HG02759 (cell line): ENCODE data around the gene FGF6.

ENCODE experiments used
- ATAC-seq: cut with Tn5 transposase; IDR thresholded peaks from one replicate; pipeline ENCODE4 v1.9.1; 2021; ENCODE audit warnings: mild to moderate bottlenecking, moderate library complexity; ENCODE audit not compliant: unreplicated experiment

The FGF6 gene

DNA sequence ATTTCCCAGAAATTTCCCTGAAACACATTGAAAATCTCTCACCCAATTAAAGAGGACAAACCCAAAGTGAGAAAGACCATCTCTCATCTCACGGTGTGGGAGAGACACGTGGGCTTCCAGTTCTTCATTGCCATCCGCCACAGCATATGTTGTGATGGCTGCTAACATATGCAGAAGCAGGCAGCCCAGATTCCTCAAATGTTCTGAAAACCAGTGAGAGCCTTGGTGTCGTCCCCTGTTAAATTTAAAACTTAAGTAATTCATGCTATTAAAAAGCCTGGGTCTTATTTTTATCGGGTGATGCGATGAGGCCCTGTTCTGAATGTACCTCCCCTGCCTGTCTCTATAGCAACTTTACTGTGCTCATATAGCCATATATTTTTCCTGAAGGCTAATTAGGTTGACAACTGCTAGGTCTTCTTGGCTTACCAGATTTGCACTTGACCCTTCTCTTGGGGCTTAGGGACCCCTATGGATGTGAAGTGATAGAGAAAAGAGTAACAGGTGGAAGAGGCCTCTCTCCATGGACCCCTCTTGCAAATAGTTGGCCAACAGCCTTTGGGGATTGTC, 2.8 kb upstream of the FGF6 start:
- ATAC-seq = no peak

DNA sequence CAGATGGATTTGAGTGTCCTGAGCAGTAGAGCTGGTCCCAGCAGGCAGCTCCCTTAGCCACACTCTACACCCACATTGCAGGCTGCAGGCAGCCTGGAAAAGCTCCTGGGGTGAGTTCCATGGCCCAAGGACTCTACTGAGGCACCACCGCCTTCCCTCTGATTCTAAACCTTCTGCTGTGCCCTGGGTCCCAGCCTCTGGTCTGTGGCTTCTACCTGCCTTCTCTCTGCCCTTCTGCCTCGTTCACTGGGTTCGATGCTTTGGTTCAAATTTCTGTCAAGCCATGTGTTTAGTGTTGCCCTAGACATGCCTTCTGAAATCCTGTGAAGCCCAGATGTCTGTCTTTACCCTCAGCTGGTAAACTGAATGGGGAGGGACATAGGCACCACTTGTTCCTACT, 1.5 kb upstream of the FGF6 start:
- no peak for ATAC-seq

DNA sequence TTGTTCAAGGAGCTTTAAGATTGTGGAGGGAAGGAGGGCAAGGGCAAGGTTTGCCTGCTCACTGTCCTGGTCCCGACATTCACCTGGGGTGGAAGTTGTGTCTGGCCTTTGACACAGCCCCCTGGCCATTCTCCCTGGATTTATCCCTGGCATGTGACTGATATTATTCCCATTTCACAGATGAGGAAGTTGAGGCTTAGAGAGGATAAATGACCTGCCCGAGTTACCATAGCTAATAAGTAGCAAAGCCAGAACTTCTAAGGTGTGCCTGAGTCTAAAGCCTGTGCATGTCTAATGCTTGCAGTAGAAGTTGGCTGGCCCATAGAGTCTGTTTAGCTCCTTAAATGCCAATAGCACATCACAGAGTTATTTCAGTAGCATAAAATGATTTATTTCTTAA, 720 bp upstream of the FGF6 start:
- ATAC-seq = no peak

DNA sequence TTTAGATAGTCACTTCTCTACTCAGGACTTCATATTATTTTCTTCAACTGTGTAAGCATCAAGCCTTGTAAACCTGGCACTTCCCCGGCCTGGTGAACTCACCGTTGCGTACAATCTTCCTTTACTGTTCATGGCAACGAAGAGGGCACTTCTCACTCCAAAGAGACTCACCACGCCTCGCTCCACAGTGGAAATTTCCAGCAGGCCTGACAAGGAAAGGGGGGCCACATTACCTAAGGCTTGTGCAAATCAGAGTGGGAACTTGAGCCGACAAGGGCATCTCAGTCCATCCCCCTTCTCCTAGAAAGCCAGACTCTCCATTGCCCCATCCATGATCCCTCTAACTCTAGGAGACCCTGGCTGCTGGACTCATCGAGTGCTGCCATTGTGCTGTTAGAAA, 1.6 kb downstream of the FGF6 start:
- ATAC-seq = no peak

DNA sequence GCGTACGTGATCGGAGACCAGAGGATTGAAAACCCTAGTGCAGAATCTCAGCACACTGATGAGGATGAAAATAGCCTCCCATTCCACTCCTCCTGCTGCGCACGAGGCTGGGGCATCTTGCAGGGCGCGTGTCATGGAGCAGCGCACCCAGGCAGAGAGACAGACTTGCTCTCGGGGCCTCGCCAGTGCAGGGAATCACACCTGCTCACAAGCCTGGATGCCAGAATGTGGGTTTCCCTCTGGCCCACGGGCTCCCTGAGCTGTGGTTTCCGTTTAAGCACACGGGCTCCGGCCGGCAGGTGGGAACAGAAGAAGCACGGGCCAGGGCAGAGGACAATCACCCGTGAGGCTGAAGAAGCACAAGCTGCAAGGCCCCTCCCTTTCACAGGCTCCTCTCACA, 2.0 kb downstream of the FGF6 start:
- no peak for ATAC-seq

DNA sequence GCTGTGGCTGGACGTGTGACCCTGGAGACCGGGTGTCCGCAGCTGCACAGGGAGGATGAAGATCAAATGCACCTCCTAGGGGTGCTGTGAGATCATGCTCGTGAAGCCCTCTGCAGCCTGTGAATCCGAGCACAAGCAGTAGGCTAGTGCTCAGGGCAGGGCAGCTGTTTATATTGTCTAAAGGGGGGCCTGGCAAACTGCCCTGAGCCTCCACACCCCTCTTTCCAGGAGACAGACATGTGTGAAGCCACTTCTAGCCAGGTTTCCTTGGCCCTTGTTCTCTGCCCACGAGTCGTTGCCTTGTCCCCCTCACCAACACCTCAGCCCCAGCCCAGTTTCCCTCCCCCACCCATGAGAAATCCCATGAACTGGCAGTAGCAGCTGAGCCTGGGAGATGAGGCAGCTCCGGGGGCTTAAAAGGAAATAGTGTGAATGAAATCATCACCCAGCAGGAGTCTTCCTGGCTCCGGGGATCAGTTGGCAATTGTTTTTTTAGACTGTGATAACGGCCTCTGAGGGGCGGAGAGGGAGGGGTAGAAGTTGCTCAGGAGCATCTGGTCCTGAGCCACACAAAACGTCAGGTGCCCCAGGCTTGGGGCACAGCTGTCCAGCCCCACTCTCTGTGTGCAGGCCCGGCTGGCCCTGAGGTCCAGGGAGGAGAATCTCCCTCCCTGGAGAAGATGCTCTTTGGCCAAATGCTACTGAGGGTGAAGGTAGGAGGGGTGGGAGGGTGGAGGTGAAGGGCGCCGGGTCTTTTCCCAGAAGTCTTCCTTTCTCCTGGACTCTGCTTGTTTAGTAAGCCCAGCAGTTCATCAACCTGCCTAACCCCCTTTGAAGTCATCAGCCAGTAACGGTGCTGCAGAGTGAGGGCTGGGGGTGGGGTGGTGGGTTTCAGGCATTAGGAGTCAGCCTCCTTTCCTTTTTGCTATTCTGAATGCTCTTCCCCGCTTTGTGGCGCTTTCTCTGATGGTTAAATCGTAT, 4.0 kb downstream of the FGF6 start:
- no peak for ATAC-seq

DNA sequence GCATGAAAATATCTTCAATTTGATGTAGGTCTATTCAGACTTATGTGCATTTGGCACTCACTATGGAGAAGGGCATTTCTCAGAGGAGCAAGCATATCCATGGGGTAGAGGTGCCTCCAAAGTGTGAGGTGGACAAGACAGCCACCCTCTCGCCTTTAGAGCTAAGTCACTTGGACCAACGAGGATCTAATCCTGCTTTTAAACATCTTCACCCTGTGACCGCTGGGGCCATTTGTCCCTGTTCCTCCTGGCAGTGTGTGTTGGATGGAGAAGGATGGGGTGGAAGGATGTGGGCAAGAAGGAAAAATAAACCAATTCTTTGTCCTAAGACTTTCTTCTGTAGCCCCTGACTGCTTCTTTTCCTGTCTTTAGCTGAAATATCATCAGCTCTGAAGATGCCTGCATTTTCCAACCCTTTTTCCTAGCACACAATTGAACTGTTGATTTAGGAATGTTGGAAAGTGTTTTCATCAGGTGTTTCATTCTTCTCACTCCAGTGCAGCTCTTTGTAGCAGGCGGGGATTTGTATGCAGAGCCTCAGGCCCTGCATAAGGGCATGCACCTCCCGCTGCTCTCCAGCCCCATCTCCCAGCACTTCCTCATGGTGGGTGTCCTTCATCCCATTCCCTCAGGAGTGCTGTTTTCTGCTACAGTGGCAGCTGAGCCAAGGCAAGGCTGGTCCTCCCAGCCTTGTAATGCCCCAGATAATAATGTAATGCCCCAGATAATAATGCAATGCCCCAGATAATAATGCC, 5.3 kb downstream of the FGF6 start:
- no peak for ATAC-seq

DNA sequence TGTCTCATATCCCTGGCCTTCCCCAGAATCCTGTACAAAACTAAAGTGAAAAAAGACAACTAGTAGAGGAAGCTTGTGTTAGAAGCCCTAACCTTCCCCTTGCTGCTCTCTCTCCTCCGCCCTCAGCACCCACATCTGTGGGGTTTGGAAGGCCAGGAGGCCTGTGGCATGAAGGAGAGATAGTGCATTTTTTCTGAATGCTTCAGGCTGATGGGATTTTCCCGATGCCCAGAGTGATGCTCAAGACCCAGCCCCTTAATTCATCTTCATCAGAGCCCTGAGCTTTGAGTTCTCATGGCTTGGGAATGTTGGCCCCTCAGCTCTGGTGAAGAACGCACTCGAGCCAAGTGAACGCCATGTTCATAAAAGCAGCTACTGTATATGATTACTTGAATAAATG, 5.9 kb downstream of the FGF6 start:
- ATAC-seq = no peak

DNA sequence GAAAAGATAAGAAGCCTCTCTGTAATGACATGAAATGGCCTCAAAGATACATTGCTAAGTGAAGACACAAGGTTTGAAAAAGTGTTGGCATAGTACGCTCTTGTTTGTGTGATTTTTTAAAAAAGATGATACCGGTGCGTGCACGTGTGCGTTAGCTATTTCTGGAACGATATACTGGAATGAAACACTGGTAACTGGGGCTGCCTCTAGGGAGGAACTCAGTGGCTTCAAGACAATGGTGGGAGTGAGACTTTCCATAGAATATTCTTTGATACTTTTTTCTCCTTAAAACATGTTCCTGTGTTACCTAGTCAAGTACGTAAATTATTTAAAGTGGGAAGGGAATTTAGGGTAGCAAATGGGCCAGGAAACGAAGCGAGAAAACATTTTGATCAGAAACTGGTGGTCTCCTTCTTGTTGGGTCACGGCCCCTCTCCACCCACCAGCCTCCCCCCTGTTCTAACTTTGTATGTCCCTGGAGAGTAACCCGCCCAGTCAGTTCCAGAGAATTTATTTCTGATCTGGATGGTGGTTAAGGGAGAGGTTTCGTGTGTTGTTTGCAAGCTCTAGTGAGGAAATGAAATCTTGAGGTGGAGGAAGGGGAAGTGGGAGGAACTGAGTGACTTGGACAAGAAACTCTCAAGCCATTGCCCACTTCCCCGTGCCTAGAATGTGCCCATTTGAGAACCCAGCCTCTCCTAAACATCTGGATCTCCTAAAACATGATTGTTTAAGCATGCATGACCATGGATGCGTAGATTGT, 6.6 kb downstream of the FGF6 start:
- no peak for ATAC-seq

DNA sequence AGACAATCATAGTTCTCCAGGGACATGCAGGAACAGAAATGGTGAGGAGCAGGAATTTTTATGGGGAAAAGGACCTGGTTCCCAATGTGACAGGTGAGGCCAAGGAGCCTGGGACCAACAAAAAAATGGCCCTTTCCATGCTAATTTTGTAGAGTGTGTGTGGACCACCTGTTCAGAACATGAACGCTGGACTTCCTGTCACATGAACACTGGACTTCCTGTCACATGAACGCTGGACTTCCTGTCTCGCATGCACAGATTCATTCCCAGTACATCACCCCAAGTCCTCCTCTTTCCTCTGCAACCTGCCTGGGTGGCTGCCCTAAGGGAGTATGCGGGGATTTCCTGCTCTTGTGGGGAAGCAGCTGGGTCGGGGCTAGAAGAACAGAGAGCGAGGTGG, 10.1 kb downstream of the FGF6 start:
- ATAC-seq = no peak

DNA sequence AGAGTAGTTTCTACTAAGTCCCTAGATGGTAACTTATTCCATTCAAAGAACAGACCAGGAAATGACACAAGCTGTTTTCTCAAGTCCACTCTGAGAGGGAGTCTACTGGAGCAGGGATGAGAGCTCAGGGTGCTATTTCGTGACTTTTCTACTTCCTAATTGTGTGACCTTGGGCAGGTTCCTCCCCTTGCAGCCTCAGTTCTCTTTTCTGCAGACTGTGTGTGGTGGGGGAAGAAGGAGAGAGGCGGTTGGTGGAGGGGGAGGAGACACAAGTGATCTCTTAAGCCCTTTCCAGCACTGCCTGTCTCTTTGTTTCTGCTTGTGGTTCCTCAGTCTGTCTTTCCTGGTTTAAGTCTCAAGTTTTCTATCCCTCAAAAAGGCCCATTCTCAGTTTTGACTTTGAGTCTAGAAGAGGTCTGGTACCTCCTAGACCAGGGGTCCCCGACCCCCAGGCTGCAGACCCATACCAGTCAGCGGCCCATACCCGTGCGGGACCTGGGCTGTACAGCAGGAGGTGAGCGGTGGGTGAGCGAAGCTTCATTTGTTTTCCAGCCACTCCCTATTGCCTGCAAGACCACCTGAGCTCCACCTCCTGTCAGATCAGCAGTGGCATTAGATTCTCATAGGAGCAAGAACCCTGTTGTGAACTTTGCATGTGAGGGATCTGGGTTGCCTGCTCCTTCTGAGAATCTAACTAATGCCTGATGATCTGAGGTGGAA, 10.7 kb downstream of the FGF6 start:
- ATAC-seq = no peak

DNA sequence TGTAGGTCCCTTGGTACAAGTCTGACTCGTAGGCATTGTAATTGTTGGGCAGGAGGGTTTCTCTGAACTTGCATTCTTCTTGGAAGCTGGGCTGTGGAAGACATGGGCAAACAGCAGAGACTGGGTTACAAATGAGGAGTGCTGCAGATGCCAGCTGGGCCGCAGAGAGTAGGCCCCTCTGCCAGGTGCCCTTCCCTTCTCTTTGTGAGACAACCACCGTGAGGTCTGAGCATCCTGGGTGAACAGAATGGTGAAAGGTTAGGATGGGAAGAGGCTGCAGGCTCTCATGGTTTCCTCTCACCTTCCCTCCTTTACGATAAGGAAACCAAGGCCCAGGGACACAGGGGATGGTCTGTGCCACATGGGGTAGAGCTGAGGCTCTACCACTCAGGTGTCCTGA, 11.3 kb downstream of the FGF6 start:
- ATAC-seq = no peak

DNA sequence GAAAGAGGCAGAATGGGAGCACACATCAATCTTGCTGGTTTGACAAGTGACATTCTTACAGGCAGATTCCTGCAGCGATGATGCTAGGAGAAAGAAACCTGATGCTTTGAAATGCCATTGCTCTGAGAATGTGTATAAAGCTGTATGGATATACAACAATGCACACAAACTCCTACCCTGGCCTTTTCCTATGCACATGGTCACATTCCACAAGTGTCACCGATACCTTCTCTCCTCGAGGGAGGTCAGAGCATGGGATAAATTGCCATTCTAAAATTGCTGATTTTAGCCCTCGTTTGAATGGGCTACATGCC, 11.9 kb downstream of the FGF6 start:
- ATAC-seq = no peak

DNA sequence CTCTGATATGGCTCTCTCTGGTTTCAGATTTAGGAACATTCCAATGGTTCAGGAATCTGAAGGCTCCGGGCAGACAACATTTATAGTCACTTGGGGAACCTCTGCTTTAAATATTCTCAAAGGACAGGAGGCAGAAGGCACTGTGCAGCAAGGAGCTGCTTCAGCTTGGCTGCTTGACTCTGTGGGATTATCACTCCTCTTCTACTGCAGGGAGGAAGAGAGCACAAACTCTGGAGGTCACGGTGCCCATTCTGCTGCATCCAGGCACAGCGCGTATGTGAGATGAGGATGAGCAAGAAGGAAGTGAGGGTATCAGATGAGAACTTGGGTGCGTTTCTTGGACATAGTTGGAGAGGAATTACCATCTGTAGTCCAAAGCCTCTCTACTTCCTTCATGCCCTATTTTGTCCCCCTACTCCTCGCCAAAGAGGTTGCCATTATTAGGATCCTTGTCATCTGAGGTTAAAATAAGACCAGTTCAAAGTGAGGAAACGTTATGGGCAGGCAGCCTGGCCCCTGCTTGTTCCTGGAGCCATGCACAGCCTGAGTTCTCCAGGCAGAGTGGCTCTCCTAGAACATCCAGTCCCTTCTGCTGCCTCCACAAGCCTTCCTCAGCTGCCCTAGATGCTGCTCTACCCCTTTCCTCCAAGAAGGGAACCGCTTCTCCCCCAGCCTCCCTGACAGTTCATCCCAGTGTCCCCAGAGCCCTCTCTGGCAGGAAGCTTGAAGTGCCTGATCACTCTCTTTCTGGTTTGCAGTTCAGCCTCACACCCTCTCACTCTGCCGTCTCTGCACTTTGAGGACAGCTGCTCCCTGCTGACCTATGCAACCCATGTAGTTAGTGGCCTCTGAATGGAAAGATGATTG, 12.5 kb downstream of the FGF6 start:
- ATAC-seq = no peak

DNA sequence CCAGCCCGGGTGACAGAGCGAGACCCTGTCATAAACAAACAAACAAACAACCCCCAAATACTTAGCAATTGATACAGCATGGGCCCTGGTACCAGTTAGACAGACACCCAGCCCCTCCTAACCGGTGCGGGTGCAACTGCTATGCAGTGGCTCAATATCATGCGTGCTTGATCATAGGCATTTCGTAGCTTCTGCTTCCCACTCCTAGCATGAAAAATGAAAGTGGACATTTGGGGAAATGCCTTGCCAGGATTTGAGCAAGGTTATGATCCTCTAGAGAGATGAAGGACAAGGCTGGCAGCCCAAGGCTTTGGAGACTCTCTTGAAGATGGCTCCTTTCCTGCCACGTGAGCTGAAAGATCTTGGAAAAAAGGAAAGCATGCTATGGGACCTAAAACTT, 13.7 kb downstream of the FGF6 start:
- no peak for ATAC-seq

DNA sequence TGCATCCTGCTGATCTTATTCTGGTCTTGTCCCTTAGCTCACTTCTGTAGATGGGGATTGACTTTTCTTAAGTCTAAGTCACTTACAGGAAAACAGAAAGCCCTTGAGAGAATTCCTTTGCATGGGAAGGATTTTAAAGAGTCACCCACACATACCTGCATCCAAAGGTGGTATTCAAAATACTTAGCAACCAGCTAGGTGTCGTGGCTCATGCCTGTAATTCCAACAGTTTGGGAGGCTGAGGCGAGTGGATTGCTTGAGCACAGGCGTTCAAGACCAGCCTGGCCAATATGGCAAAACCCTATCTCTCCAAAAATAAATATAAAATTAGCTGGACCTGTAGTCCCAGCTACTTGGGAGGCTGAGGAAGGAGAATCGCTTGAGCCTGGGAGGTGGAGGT, 14.2 kb downstream of the FGF6 start:
- ATAC-seq = no peak

DNA sequence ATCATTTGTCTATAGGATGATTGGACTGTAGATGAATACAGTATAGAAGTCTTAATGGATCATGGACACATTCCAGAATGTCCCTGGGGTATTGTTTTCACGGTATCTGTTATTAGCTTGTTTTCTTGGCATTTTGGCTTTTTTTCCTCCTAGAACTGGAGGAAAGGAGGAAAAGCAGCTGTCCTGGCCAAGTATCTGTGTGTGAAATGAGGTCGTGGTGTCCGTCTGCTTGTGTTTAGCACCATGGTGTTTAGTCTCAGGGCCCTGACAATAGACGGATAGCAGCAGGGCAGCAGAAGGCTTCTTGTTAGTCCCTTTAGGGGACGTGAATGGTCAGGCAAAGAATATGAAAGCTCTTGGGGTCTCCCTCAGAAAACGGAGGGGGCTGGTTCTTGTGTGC, 21.2 kb downstream of the FGF6 start:
- ATAC-seq = no peak

DNA sequence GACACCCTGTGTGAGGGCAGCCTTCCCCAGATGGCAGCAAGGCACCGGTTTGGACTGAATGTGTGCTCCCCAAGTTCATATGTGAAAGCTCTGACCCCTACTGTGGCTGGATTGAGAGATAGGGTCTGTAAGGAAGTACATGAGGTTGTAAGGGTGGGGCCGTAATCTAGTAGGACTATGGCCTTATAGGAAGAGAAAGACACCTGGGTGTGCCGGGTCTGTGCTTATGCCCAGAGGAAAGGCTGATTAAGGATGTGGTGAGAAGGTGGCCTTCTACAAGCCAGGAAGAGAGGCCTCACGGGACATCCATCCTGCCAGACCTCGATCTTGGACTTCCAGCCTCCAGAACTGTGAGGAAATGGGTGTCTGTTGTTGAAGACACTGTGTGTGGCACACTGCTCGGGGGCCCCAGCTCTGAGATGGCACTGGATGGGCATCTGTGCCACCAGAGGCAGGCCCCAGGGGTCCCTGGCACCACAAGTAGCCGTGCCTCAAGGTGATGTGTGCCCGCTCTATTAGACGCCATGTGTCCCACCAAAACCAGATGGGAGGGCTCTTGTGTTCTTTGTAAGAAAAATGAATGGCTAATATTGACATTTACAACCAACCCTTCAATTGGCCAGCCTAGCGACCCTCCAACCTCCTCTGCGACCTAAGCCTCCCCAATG, 22.0 kb downstream of the FGF6 start:
- no peak for ATAC-seq

DNA sequence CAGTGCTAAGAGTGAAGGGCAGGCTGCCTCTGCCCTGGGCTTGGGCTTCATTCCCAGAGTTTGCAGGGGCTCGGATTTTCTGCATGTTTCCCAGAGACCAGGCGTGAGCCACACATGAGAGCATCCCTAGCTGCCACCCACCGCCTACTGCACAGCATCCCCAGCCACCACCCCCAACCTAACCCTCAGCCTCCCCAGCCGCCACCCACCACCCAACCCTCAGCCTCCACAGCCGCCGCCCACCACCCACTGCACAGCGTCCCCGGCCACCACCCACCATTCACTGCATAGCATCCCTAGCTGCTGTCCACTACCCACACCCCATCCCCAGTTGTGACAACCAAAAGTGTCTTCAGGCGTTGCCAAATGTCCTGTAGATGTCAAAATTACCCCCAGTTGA, 22.6 kb downstream of the FGF6 start:
- no peak for ATAC-seq
